AG04449 (cell line): ENCODE measurements around the gene PLCD3.
A peak's percentile ranks its signal among the peaks of the same experiment; 100 is the strongest.

Source experiments
- CTCF ChIA-PET: fragments of 350-600 bp; formaldehyde crosslinking; extraction: SDS; loops from one replicate; lab custom pipeline; 2021; ENCODE audit warnings: antibody characterized with exemption; lab: Yijun Ruan, JAX
- POLR2A ChIA-PET: fragments of 400-600, 350-600 bp; formaldehyde crosslinking; extraction: SDS; loops from one replicate; lab custom pipeline; 2020; ENCODE audit warnings: antibody characterized with exemption, inconsistent platforms; lab: Yijun Ruan, JAX
- DNase-seq: peaks from one replicate; pipeline ENCODE4 v3.0.0-alpha.2; 2010; ENCODE audit warnings: low read depth, low spot score
- H3K4me3 ChIP-seq: 2 replicates; pipeline ENCODE4 v1.5.1; 2011; ENCODE audit warnings: low read depth, mild to moderate bottlenecking, control low read depth, low read length
- CTCF ChIP-seq: IDR thresholded peaks from one replicate; pipeline ENCODE4 v1.5.1; 2011; ENCODE audit warnings: mild to moderate bottlenecking, moderate library complexity, low read length, control low read depth, inconsistent platforms; ENCODE audit not compliant: insufficient read depth; ENCODE audit errors: missing control alignments

Gene PLCD3

GRCh38 chr17:45145035-45145389 lies 12.7 kb upstream of the PLCD3 start:
- no peak overlapping the region for H3K4me3 ChIP-seq
- POLR2A ChIA-PET: interaction anchor here (0.6 to 2.1 kb wide), 2 partner anchors 17 to 71 kb away, joined by 3 to 11 read pairs; partner anchors contain the start of gene HEXIM2
- TF ChIP-seq CTCF: no peak
- DNase-seq: no peak
- CTCF ChIA-PET: interaction anchor here (3.8 to 19.9 kb wide), 2 partner anchors 10 to 54 kb away, joined by 75 to 399 read pairs; partner anchors contain the start of gene ACBD4

- peak overlapping the region; percentile 44 for H3K4me3 ChIP-seq
- no peak for TF ChIP-seq CTCF
- POLR2A ChIA-PET: interaction anchor here (0.6 to 2.1 kb wide), 3 partner anchors 9 to 71 kb away, joined by 3 to 11 read pairs (median 6); partner anchors contain the start of genes ACBD4 and HEXIM2
- CTCF ChIA-PET: interaction anchor here (0.6 to 3.8 kb wide), 6 partner anchors 9 to 54 kb away, joined by 3 to 75 read pairs (median 4); partner anchors contain the start of gene ACBD4
- DNase-seq: no peak
Observed at GRCh38 chr17:45144199-45145034, 12.1 kb upstream of the PLCD3 start.

GRCh38 chr17:45143767-45144198 lies 11.5 kb upstream of the PLCD3 start:
- no peak for TF ChIP-seq CTCF
- CTCF ChIA-PET: interaction anchor here (0.6 to 3.8 kb wide), 6 partner anchors 8 to 55 kb away, joined by 3 to 75 read pairs (median 4); partner anchors contain the start of gene ACBD4
- peak overlapping the region; percentile 44 for H3K4me3 ChIP-seq
- no peak for DNase-seq
- POLR2A ChIA-PET: interaction anchor here (1.5 to 2.1 kb wide), 2 partner anchors 9 to 18 kb away, joined by 6 to 11 read pairs; partner anchors contain the start of genes ACBD4 and HEXIM2

- POLR2A ChIA-PET: interaction anchor here (1.5 to 2.1 kb wide), 2 partner anchors 8 to 18 kb away, joined by 6 to 11 read pairs; partner anchors contain the start of genes ACBD4 and HEXIM2
- no peak for TF ChIP-seq CTCF
- no peak for DNase-seq
- CTCF ChIA-PET: interaction anchor here (1.2 to 16.6 kb wide), 6 partner anchors 8 to 55 kb away, joined by 3 to 677 read pairs (median 8); partner anchors contain the start of gene ACBD4
- H3K4me3 ChIP-seq: no peak overlapping the region
Observed at GRCh38 chr17:45143094-45143670, 10.9 kb upstream of the PLCD3 start.

- TF ChIP-seq CTCF: no peak
- no peak overlapping the region for H3K4me3 ChIP-seq
- no peak for DNase-seq
- POLR2A ChIA-PET: interaction anchor here (1.6 kb wide), 1 partner anchor 9 kb away, joined by 8 read pairs; the partner anchor contains the start of gene HEXIM1
- CTCF ChIA-PET: interaction anchor here (0.7 to 16.6 kb wide), 5 partner anchors 10 to 219 kb away, joined by 3 to 677 read pairs (median 5); partner anchors contain the start of gene HEXIM1
Observed at GRCh38 chr17:45139533-45139920, 7.2 kb upstream of the PLCD3 start.
